ENCODE data around the gene SLC7A8.

- TF ChIP-seq CTCF (IDR thresholded peaks at IDR 0.05) (no peak), POLR2A (IDR thresholded peaks at IDR 0.05) (no peak)
Measured at GRCh38 chr14:23187925-23188324, 4.5 kb upstream of the SLC7A8 start.
